NCI-H1092 (cell line): ENCODE measurements around the gene RYR3.
"Not testable (repeated sequence)": the region's sequence is repeated elsewhere in the genome, so short reads cannot be mapped to it uniquely, and the experiment has no call there.

Experiments
- DNase-seq: peaks from one replicate; lab custom pipeline; 2025; lab: John Stamatoyannopoulos, UW

The RYR3 gene

GRCh38 chr15:33516563-33516962 lies 205.8 kb downstream of the RYR3 start:
- DNase-seq: no peak

- DNase-seq: no peak
These were observed 207.2 kb downstream of the RYR3 start for GRCh38 chr15:33517944-33518343.

GRCh38 chr15:33518421-33518820 lies 207.7 kb downstream of the RYR3 start:
- DNase-seq: no peak

- DNase-seq: no peak
These were observed 213.5 kb downstream of the RYR3 start for GRCh38 chr15:33524274-33524673.

GRCh38 chr15:33526532-33526931 lies 215.8 kb downstream of the RYR3 start:
- DNase-seq: no peak

GRCh38 chr15:33533197-33533596 lies 222.4 kb downstream of the RYR3 start:
- DNase-seq: no peak

- no peak for DNase-seq
These were observed 223.9 kb downstream of the RYR3 start for GRCh38 chr15:33534642-33535041.

- DNase-seq: no peak
These were observed 224.4 kb downstream of the RYR3 start for GRCh38 chr15:33535135-33535534.

GRCh38 chr15:33539825-33540573 lies 229.2 kb downstream of the RYR3 start:
- DNase-seq: no peak

GRCh38 chr15:33543957-33544356 lies 233.2 kb downstream of the RYR3 start:
- no peak for DNase-seq

- DNase-seq: no peak
These were observed 235.1 kb downstream of the RYR3 start for GRCh38 chr15:33545866-33546265.

GRCh38 chr15:33547876-33548275 lies 237.1 kb downstream of the RYR3 start:
- DNase-seq: no peak

- DNase-seq: no peak
These were observed 241.1 kb downstream of the RYR3 start for GRCh38 chr15:33551860-33552259.

GRCh38 chr15:33553157-33553556 lies 242.4 kb downstream of the RYR3 start:
- no peak for DNase-seq

GRCh38 chr15:33559207-33559890 lies 248.6 kb downstream of the RYR3 start:
- no peak for DNase-seq

- no peak for DNase-seq
These were observed 250.6 kb downstream of the RYR3 start for GRCh38 chr15:33561407-33561806.

GRCh38 chr15:33561967-33562366 lies 251.2 kb downstream of the RYR3 start:
- DNase-seq: no peak

GRCh38 chr15:33565094-33565493 lies 254.3 kb downstream of the RYR3 start:
- no peak for DNase-seq

- no peak for DNase-seq
These were observed 256.9 kb downstream of the RYR3 start for GRCh38 chr15:33567652-33568051.

GRCh38 chr15:33569036-33569435 lies 258.3 kb downstream of the RYR3 start:
- DNase-seq: no peak

GRCh38 chr15:33577911-33578310 lies 267.1 kb downstream of the RYR3 start:
- not testable (repeated sequence) for DNase-seq

GRCh38 chr15:33580526-33580925 lies 269.8 kb downstream of the RYR3 start:
- no peak for DNase-seq

- DNase-seq: no peak
These were observed 270.3 kb downstream of the RYR3 start for GRCh38 chr15:33581032-33581431.

GRCh38 chr15:33584797-33585196 lies 274.0 kb downstream of the RYR3 start:
- no peak for DNase-seq
